IMR-90 (cell line): ENCODE measurements around the gene DTNA. TPM values are rescaled to one million over a fixed set of nuclear protein-coding genes. Genes with fewer than 3 reads are reported as not detected.

ENCODE experiments used
- ATAC-seq: fragments of 200-7000 bp; cut with Tn5 transposase; 2 replicates; pipeline ENCODE4 v1.9.1; 2020; ENCODE audit warnings: low read depth, mild to moderate bottlenecking, moderate library complexity
- BruUV-seq: library from RNA; stranded (reverse); fragments of 400-500 nt; replicated peaks from 2 replicates; lab custom pipeline; 2021; lab: Mats Ljungman, UMichigan
- CTCF ChIA-PET: fragments of 300-600 bp; formaldehyde crosslinking; extraction: SDS; loops from one replicate; lab custom pipeline; 2021; ENCODE audit warnings: antibody characterized with exemption; lab: Yijun Ruan, JAX
- POLR2A ChIA-PET: fragments of 300-600 bp; sonication (Branson Sonifier 250); formaldehyde crosslinking; loops from one replicate; lab custom pipeline; 2022; ENCODE audit warnings: antibody characterized with exemption; ENCODE audit not compliant: unreplicated experiment; lab: Charles Lee
- DNase-seq: peaks from one replicate; pipeline ENCODE4 v3.0.0; 2013
- H2AFZ ChIP-seq: replicated peaks from 2 replicates; pipeline ENCODE3; 2013; ENCODE audit warnings: low read length, mild to moderate bottlenecking; ENCODE audit not compliant: poor library complexity
- H2AK5ac ChIP-seq: 2 replicates; pipeline ENCODE4 v1.6.1; 2013; ENCODE audit warnings: low read depth, low read length, inconsistent platforms
- H2AK9ac ChIP-seq: replicated peaks from 2 replicates; pipeline ENCODE3; 2013; ENCODE audit warnings: mild to moderate bottlenecking, low read depth, low read length, moderate library complexity; ENCODE audit not compliant: poor library complexity
- H2BK120ac ChIP-seq: 2 replicates; pipeline ENCODE4 v1.6.1; 2013; ENCODE audit warnings: low read depth, low read length, inconsistent platforms
- H2BK15ac ChIP-seq: 3 replicates; pipeline ENCODE4 v1.6.1; 2013; ENCODE audit warnings: low read depth, low read length, inconsistent platforms
- H2BK20ac ChIP-seq: 2 replicates; pipeline ENCODE4 v1.6.1; 2013; ENCODE audit warnings: low read depth, mild to moderate bottlenecking, inconsistent platforms, low read length, moderate library complexity
- H2BK5ac ChIP-seq: 2 replicates; pipeline ENCODE4 v1.6.1; 2013; ENCODE audit warnings: mild to moderate bottlenecking, low read depth, low read length, inconsistent platforms; ENCODE audit not compliant: poor library complexity, severe bottlenecking
- H3K14ac ChIP-seq: replicated peaks from 2 replicates; pipeline ENCODE4 v1.6.1; 2013; ENCODE audit warnings: low read depth, low read length, inconsistent platforms
- H3K18ac ChIP-seq: 2 replicates; pipeline ENCODE4 v1.6.1; 2013; ENCODE audit warnings: low read depth, low read length, control low read depth
- H3K23ac ChIP-seq: 2 replicates; pipeline ENCODE4 v1.6.1; 2013; ENCODE audit warnings: low read depth, low read length, inconsistent platforms
- H3K27ac ChIP-seq: 2 replicates; pipeline ENCODE4 v1.5.1; 2013; ENCODE audit warnings: mild to moderate bottlenecking, control low read depth, low read length; ENCODE audit not compliant: insufficient read depth
- H3K27me3 ChIP-seq: 2 replicates; pipeline ENCODE4 v1.6.1; 2013; ENCODE audit warnings: low read length; ENCODE audit not compliant: control insufficient read depth, insufficient read depth
- H3K36me3 ChIP-seq: 2 replicates; pipeline ENCODE4 v1.6.1; 2013; ENCODE audit warnings: low read length, mixed read lengths; ENCODE audit not compliant: control insufficient read depth, insufficient read depth
- H3K4ac ChIP-seq: 2 replicates; pipeline ENCODE4 v1.6.1; 2013; ENCODE audit warnings: low read depth, low read length, inconsistent platforms
- H3K4me1 ChIP-seq: 2 replicates; pipeline ENCODE4 v1.6.1; 2013; ENCODE audit warnings: low read length, mixed read lengths; ENCODE audit not compliant: control insufficient read depth, insufficient read depth
- H3K4me2 ChIP-seq: 2 replicates; pipeline ENCODE4 v1.6.1; 2013; ENCODE audit warnings: low read depth, mild to moderate bottlenecking, control low read depth, low read length, moderate library complexity
- H3K4me3 ChIP-seq: 2 replicates; pipeline ENCODE4 v1.5.1; 2013; ENCODE audit warnings: low read depth, mild to moderate bottlenecking, control low read depth, low read length, moderate library complexity; ENCODE audit not compliant: insufficient read depth
- H3K56ac ChIP-seq: 2 replicates; pipeline ENCODE4 v1.6.1; 2013; ENCODE audit warnings: low read length, inconsistent platforms; ENCODE audit not compliant: insufficient read depth; ENCODE audit errors: extremely low read depth
- H3K79me1 ChIP-seq, 2 experiments: 2 replicates each; pipeline ENCODE4 v1.6.1; 2013; ENCODE audit warnings: low read length in 2 of 2, inconsistent platforms in 1 of 2, low read depth in 1 of 2
- H3K9ac ChIP-seq: 2 replicates; pipeline ENCODE4 v1.6.1; 2013; ENCODE audit warnings: low read depth, low read length, control low read depth
- H3K9me1 ChIP-seq: 2 replicates; pipeline ENCODE4 v1.6.1; 2013; ENCODE audit warnings: low read length, inconsistent platforms; ENCODE audit not compliant: insufficient read depth
- H3K9me3 ChIP-seq: 2 replicates; pipeline ENCODE4 v1.6.1; 2013; ENCODE audit warnings: low read length; ENCODE audit not compliant: control insufficient read depth, insufficient read depth
- H4K20me1 ChIP-seq: 2 replicates; pipeline ENCODE4 v1.6.1; 2013; ENCODE audit warnings: low read length, inconsistent platforms; ENCODE audit not compliant: insufficient read depth
- H4K5ac ChIP-seq: 2 replicates; pipeline ENCODE4 v1.6.1; 2013; ENCODE audit warnings: mild to moderate bottlenecking, low read depth, low read length, control low read depth
- H4K8ac ChIP-seq, 2 experiments: 2 replicates each; pipeline ENCODE4 v1.6.1; 2013; ENCODE audit warnings: low read depth in 2 of 2, low read length in 2 of 2, control low read depth in 1 of 2, inconsistent platforms in 1 of 2
- H4K91ac ChIP-seq: 2 replicates; pipeline ENCODE4 v1.6.1; 2013; ENCODE audit warnings: low read depth, low read length, inconsistent platforms; ENCODE audit not compliant: insufficient read depth
- BHLHE40 ChIP-seq: fragments of 150-350 bp; IDR thresholded peaks from 2 replicates; pipeline ENCODE4 v1.6.1; 2016; ENCODE audit warnings: mild to moderate bottlenecking, low read depth, low read length
- CEBPB ChIP-seq: IDR thresholded peaks from 2 replicates; pipeline ENCODE4 v1.6.1; 2012; ENCODE audit warnings: low read depth, low read length, improper control_type of control experiment
- CHD1 ChIP-seq: IDR thresholded peaks from 2 replicates; pipeline ENCODE4 v1.6.1; 2012; ENCODE audit warnings: low read depth, low read length, improper control_type of control experiment
- ELK1 ChIP-seq: fragments of 150-350 bp; IDR thresholded peaks from 2 replicates; pipeline ENCODE4 v1.6.1; 2016; ENCODE audit warnings: low read depth, mild to moderate bottlenecking, low read length, moderate library complexity, borderline replicate concordance
- FOS ChIP-seq: fragments of 150-350 bp; IDR thresholded peaks from 2 replicates; pipeline ENCODE4 v1.6.1; 2016; ENCODE audit warnings: low read depth, low read length
- MAFK ChIP-seq: IDR thresholded peaks from 2 replicates; pipeline ENCODE4 v1.6.1; 2012; ENCODE audit warnings: low read depth, low read length, improper control_type of control experiment
- MXI1 ChIP-seq: IDR thresholded peaks from 2 replicates; pipeline ENCODE4 v1.6.1; 2012; ENCODE audit warnings: low read depth, mild to moderate bottlenecking, low read length, moderate library complexity, borderline replicate concordance
- NFE2L2 ChIP-seq: fragments of 150-350 bp; IDR thresholded peaks from 2 replicates; pipeline ENCODE4 v1.6.1; 2016; ENCODE audit warnings: low read depth, mild to moderate bottlenecking, low read length
- POLR2A ChIP-seq: IDR thresholded peaks from 2 replicates; pipeline ENCODE4 v1.6.1; 2012; ENCODE audit warnings: mild to moderate bottlenecking, low read depth, low read length
- RAD21 ChIP-seq: IDR thresholded peaks from 2 replicates; pipeline ENCODE4 v1.6.1; 2012; ENCODE audit warnings: low read length, improper control_type of control experiment
- RCOR1 ChIP-seq: IDR thresholded peaks from 2 replicates; pipeline ENCODE4 v1.6.1; 2012; ENCODE audit warnings: mild to moderate bottlenecking, low read length, improper control_type of control experiment; ENCODE audit not compliant: insufficient replicate concordance
- RFX5 ChIP-seq: IDR thresholded peaks from 2 replicates; pipeline ENCODE4 v1.8.0; 2012; ENCODE audit warnings: low read depth, mild to moderate bottlenecking, low read length, moderate library complexity
- SMC3 ChIP-seq: fragments of 150-350 bp; IDR thresholded peaks from 2 replicates; pipeline ENCODE4 v1.6.1; 2016; ENCODE audit warnings: low read depth, mild to moderate bottlenecking, antibody characterized with exemption, low read length, moderate library complexity
- USF2 ChIP-seq: fragments of 150-350 bp; IDR thresholded peaks from 2 replicates; pipeline ENCODE4 v1.6.1; 2017; ENCODE audit warnings: mild to moderate bottlenecking, antibody characterized with exemption, low read length, low read depth
- WGBS, 2 experiments: methylation state at CpG; one replicate each; pipeline versions ENCODE4 v1.1.5 to v1.1.7; 2013; ENCODE audit warnings: missing lambda C conversion rate in 2 of 2; ENCODE audit not compliant: insufficient read length in 1 of 2; ENCODE audit errors: extremely low coverage in 2 of 2; 5-methylcytosine and 5-hydroxymethylcytosine counted together
- dilution Hi-C: fragments of 300-500 bp; cut with HindIII; formaldehyde crosslinking; loops from one replicate; pipeline ENCODE4 v1.14.3; 2018; ENCODE audit warnings: low sequenced_read_pairs; ENCODE audit not compliant: unreplicated experiment
- in situ Hi-C: fragments of 300-500 bp; cut with MboI; formaldehyde crosslinking; loops from 3 replicates; pipeline ENCODE4 v1.14.3; 2019; ENCODE audit warnings: low sequenced_read_pairs, inconsistent platforms, mixed read lengths
- intact Hi-C: fragments of 100-400 bp; cut with micrococcal nuclease; formaldehyde crosslinking; loops from 2 replicates; pipeline ENCODE4 v1.10.0; 2022
- polyA plus RNA-seq, 3 experiments: library from polyadenylated mRNA; depleted of rRNA; stranded (reverse); fragments of >200 nt; gene quantifications; 2 replicates each; pipeline ENCODE4 v1.2.3, GENCODE V29; 2012; ENCODE audit warnings: low replicate concordance in 1 of 3
- total RNA-seq: library from RNA; depleted of rRNA; stranded (reverse); fragments of >200 nt; gene quantifications from 2 replicates; pipeline ENCODE4 v1.2.3, GENCODE V29; 2012
- TF ChIP-seq, protein P1 (sequence below): conservative IDR thresholded peaks from 2 replicates; pipeline ENCODE4 v1.5.1; 2012; ENCODE audit warnings: mild to moderate bottlenecking, low read depth, low read length, improper control_type of control experiment

DTNA gene
- total and polyA plus RNA-seq, 2 of the 4 experiments (the other 2 are of a cell fraction), result 9.5 to 10.8 TPM

GRCh38 chr18:34726286-34727004, 16.3 kb downstream of the DTNA start:
- peak overlapping the region; percentile 7; the same call in 1 of the 2 replicates for H2AK5ac ChIP-seq
- CTCF ChIA-PET, result no interaction called here
- in situ Hi-C loops, result no loop called here

More at GRCh38 chr18:34726286-34727004, 16.3 kb downstream of the DTNA start:
- TF ChIP-seq BHLHE40 (no peak), USF2 (no peak), CHD1 (no peak), POLR2A (no peak), MAFK (no peak), CEBPB (no peak), MXI1 (no peak), RCOR1 (no peak), SMC3 (no peak), FOS (no peak), RAD21 (no peak), NFE2L2 (no peak), ELK1 (no peak), RFX5 (no peak)
- TF ChIP-seq, protein P1, sequence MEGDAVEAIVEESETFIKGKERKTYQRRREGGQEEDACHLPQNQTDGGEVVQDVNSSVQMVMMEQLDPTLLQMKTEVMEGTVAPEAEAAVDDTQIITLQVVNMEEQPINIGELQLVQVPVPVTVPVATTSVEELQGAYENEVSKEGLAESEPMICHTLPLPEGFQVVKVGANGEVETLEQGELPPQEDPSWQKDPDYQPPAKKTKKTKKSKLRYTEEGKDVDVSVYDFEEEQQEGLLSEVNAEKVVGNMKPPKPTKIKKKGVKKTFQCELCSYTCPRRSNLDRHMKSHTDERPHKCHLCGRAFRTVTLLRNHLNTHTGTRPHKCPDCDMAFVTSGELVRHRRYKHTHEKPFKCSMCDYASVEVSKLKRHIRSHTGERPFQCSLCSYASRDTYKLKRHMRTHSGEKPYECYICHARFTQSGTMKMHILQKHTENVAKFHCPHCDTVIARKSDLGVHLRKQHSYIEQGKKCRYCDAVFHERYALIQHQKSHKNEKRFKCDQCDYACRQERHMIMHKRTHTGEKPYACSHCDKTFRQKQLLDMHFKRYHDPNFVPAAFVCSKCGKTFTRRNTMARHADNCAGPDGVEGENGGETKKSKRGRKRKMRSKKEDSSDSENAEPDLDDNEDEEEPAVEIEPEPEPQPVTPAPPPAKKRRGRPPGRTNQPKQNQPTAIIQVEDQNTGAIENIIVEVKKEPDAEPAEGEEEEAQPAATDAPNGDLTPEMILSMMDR, result no peak
- ATAC-seq (no peak; the same call in 1 of the 2 replicates), DNase-seq (no peak)
- BruUV-seq, result no TSS peak
- H3K36me3 ChIP-seq, result no peaks in the 10 kb centered on the region
- no peaks in the 10 kb centered on the region for H3K9me3 ChIP-seq
- no peak overlapping the region for H4K91ac ChIP-seq
- no peak overlapping the region for H3K4me2 ChIP-seq
- intact Hi-C loops (no loop called here), dilution Hi-C loops (no loop called here)
- no peaks in the 10 kb centered on the region for H3K4me1 ChIP-seq
- no peaks in the 10 kb centered on the region for H3K27me3 ChIP-seq
- H2AK9ac ChIP-seq, result peak overlapping the region; percentile 81
- no peak overlapping the region for H2BK5ac ChIP-seq
- no peak overlapping the region for H2BK120ac ChIP-seq
- no CpG with 5 or more reads among the region's 5 CpGs for WGBS, 2 experiments
- H3K23ac ChIP-seq, result no peak overlapping the region
- H3K56ac ChIP-seq, result no peak overlapping the region
- H3K27ac ChIP-seq, result no peak overlapping the region
- no peak overlapping the region for H3K4me3 ChIP-seq
- H3K79me1 ChIP-seq, result no peaks in the 10 kb centered on the region
- no peak overlapping the region for H3K14ac ChIP-seq
- H3K4ac ChIP-seq, result no peak overlapping the region
- no peak overlapping the region for H4K8ac ChIP-seq
- H3K9ac ChIP-seq, result no peak overlapping the region
- peak overlapping the region; percentile 32 for H2AFZ ChIP-seq
- H4K5ac ChIP-seq, result no peak overlapping the region
- H2BK15ac ChIP-seq, result no peak overlapping the region
- no peak overlapping the region for H3K18ac ChIP-seq
- H4K20me1 ChIP-seq, result no peaks in the 10 kb centered on the region
- POLR2A ChIA-PET, result no interaction called here
- H2BK20ac ChIP-seq, result no peak overlapping the region
- no peaks in the 10 kb centered on the region; the same call in 1 of the 2 replicates for H3K9me1 ChIP-seq
